ENCODE measurements around the gene CACNA2D3.

The CACNA2D3 gene

DNA sequence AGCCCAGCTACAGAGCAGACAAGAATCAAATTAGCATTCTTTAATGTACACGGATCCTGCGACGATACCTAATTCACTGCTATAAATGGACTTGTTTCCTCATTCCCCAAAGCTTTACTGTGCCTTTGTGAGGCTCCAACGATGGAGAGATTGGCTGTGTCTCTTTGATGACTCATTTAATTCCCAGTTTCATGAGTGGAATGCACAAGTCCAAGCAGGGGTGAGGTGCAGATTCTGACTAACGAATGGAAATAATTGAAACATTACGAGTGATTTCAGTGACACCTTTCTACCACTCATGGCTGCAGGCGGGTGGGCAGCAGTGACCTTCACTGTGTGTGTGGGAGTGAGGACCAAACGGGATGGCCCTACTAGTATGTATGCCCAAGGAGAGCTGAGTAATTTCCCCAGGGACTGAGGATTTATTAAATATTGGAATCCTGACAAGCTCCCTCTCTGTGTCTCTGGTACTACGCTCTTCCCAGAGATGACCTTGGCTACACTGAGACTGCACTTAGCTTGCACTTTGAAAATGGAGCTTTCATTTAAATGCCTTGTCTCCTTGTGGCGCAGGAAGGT, 156.7 kb downstream of the CACNA2D3 start:
- DNase-seq = no peak

DNA sequence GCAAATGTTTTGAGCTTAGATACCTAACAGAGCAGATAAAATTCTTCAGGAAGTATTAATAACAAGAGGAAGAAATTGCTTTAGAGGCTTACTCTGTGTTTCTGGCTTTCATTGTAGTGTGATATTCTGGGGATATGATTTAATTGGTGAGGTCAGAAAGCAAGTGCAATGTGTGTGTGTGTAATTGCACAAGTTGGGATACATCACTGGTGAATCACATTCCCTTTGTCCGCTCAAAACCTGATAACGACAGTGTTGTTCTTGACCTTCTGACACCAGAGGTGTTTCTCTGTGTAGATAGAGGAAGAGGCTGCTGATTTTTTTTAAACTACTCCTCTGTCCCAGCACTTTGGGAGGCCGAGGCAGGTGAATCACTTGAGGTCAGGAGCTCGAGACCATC, 161.1 kb downstream of the CACNA2D3 start:
- DNase-seq = no peak

DNA sequence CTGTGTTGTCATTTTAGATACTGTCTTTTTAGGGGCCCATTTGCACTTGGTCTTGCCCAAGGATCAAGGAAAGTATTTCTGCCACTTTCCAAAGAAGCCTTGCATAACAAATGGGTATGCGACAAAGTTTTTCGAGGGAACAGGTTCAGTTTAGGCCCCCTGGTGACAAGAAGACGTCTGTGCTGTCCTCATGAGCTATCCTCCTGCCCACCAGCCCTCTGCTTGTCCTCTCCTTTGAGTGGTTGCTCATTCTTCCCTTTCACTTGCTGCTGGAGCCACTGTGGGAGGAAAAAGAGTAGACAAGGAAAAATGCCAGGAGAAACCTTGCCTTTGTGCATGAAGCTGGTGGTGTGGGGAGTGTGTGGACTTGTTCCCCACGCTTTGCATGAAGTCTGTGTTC, 171.9 kb downstream of the CACNA2D3 start:
- DNase-seq = no peak

DNA sequence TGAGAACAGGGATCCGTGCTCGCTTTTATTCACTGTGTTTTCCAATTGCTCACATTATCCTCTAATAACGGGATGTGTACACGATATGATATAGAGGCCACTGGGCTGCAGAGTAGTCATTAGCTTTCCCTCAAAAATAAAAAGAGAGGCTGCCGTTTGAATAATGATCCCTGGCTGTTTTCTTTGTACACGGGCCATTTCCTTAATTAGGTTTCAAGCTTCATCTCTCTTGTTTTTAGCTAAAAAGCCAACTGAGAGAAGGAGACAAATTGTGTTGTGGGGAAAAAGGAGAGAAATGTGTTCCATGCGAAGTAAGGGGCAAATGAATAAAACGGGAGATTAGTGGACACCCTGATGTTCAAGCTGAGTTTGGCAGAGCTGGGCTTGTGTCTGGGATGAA, 174.2 kb downstream of the CACNA2D3 start:
- DNase-seq = no peak

DNA sequence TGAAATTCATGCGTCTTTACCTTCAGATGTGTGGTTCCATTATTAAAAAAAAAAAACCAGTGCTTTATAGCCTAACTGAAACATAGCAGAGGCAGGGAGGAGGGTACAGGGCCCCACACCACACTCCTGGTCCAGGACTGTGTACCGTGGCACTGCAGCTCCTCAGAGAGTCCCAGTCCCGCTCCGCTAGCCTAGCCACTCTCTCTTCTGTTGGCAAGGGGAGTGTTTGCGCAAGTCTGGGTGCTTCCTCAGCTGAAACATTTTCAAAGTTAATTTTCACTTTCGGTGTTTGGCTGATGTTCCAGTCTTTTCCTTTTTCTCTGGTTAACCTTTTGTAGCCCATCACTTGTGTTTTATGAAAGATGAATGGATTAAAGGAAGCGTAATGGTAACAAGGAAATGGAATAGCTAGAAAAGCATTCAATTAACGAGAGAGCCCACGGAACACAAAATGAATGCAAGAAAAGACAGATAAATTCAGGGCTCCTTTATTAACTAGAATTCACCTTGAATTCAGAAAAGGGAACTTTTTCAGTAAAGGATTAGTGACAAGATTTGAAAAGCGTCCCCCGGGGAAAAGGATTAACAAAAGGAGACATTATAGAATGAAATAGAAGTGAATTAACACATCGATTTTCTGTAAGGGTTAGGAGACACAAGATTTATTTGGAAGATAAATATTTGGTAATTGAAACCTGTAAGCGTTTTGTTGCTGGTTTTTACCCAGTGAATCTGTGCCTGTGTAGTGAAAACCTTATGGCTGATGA, 177.0 kb downstream of the CACNA2D3 start:
- DNase-seq = no peak

DNA sequence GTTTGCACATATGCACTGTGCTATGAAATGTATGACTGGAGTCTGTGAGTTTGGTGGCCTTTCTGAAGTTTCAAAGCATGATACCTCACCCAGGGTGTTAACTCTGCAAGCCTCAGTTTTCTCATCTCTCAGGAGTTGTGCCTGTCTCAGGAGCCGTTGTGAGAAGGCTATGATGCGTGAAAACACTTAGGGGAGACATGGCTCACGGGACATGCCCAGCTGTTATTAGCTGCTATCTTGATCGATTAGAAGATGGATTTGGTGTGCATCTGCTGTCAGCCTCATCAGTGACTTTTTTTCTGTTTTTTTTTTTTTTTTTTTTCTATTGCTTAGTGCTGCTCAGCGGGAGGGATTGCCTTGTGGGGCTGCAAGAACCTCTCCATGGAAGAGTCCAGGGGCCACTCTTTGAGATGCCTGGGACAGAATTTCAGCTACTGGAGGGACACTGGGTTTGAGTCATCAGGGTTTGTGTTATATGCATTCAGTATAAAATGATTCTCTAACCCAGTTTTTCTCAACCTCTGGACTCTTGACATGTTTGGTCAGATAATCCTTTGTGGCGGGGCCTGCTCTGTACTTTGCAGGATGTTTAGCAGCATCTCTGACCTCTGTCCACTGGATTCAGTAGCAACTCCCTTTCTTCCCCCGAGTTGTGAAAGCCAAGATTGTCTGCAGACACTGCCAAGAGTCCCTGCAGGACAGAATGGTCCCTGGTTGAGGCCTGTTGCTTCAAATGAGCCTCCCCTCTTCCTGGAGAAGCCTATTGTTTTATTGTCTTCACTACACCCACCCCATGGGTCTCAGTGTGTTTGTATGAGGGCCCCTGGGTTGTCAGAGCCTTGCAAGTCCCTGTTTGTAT, 181.4 kb downstream of the CACNA2D3 start:
- DNase-seq = no peak

DNA sequence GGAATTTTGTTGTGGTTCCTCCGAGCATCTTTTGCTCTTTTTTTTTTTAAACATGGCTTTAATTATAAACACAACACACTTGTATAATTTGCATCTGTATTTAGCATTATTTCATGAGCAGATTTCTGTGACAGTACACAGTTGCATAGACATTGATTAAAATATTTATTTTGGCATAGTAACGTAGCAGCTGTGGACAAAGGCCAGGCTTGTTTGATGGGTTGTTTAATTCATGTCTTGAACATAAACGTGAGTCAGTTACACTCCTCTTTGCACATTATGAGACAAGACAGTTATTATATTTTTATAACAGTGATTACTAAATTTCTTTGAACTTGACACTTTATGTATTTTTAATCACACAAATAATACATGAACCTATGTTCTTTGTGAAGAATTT, 182.5 kb downstream of the CACNA2D3 start:
- DNase-seq = no peak

DNA sequence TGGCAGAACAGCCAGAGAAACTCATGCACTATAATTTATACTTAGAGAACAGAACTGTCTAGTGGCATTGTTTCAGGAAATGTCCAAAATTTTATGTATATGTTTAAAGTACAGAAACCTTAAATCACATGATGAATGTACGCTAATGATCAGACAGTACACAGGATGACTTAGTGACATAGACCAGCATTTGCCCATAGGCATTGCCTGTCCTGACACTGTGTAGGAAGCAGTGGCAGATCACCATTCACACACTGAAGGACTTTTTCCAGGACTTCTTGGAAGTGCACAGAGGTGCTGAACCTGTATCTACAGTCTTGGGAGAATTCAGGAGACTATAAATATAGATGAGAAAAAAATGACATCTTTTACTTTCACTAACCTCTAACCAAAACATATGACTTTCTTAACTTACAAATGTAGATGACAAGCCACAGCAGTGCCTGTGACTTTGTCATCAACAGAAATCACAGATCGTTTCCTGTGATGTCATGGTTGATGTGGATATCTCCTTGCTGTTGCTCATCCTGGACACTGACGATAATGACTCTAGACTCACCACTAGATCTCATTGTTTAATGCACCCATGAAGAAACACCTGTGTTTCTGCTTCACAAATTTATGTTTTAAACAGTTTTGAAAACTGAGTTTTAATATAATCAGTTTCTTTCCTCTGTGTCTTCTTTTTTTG, 183.2 kb downstream of the CACNA2D3 start:
- no peak for DNase-seq

DNA sequence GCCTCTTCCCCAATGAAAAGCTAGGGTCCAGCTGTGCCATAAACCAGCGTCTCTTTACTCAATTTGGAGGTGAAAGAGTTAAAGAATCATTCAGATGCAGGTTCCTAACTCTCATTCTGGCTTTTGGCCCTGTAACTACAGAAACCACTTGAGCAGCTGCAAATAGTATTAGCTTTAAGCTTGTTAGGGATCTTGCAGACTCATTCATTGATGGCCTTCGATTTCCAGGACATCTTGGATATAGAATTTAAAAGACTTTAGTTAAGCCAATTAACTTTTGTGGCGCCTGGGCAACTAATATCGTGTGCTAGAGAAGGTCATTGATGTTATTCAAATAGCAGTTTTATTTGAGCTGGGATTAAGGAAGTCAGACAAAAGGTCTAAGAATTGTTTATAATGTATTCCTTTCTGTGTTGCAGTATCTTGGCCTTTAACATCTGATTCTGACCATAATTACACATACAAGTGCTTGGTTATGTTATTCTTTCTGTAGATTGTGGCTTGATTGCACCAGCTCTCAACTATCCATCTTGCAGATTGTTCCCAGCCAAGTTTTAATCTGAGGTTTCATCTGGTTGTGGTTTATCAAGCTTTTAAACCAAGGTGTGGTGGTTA, 185.3 kb downstream of the CACNA2D3 start:
- DNase-seq = no peak

DNA sequence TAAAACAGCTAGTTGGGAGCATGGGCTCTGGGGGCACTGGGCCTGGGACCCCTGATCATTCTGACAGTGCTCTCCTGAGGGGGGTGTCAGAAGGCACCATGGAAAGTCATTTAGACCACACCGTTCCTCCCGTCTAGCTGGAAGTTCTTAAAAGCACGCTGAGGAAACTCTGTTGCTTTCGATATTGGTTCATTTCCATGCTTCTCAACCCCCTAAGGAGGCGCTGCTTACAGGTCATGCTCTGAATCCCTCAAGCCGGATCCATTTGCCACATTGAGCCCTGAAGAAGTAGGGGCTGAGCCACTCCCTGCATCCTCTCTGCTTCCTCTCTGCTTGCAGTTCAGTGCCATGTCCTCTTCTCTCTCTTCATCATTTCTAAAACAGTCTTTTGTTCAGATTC, 187.2 kb downstream of the CACNA2D3 start:
- no peak for DNase-seq

DNA sequence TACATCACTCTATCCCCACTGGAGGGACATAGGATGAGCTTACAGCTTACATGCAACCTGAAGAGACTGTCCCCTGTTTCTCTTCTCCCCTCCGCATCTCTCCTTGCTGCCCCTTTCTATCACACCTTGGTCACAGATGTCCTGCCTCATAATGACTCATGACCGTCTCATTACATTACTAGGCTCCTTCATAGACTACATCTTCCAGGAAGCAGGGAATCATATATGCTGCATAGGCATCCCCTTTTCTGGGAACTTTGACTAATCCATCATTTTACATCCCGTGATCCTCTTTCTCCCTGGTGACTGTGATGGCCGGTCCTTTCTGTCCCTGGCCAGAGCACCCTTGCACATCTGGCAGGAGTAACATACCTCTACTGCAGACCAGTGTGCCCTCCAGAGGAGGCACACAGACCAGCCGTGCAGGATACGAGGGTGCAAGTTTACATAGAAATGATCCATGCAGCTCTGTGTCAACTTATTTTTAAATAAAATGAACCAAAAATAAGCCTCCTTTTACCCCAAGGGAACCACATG, 188.9 kb downstream of the CACNA2D3 start:
- no peak for DNase-seq

DNA sequence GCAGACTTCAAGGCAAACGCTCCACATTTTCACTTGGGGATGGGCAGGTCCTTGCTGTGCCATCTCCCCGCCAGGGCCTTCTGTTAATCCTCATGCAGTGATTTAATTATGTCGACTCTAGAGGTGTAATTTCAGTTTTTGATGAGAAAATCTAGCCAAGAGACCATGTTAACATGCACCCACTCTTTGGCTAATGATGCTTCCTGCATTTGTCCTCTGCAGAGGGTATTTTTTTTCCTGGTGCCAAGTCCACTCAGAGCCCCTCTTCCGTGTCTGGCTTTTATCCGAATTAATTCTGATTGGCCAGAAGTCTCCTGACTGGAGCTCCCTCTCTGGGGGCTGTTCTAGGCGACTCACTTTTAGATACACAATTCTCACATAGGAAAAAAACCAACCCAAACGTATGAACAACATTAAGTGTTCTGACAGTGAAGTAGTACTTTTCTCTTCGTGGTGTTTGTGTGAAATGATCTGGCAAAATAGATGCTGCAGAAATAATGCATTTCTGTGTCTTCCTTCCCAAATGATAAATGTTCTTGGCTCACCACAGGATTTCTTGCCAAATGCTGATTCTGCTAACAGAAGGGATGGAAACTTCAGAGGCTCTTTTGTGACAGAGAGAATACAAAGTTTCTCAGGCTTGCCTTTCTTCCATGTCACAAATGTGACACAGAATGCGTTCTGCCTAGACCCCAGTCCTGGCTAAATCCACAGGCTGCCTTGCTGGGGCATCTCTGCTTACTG, 190.0 kb downstream of the CACNA2D3 start:
- no peak for DNase-seq

DNA sequence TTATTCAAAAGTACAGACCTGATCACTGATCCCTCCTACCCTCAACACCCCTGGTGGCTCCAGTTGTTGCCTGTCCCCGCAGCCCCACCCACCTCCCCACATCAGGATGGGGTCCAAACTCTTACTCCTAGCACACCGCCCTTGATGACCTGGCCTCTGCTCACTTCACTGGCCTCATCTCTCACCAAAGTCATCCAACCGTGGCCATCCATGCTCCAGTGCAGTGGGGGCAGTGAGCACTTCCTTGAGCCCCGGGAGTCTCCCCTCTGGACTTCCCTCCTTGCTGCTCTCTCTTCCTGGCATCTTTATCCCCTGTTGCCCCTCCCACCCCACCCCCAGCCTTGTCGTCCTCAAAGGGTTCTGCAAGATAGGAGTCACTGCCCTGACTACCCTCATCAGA, 191.1 kb downstream of the CACNA2D3 start:
- DNase-seq = no peak

DNA sequence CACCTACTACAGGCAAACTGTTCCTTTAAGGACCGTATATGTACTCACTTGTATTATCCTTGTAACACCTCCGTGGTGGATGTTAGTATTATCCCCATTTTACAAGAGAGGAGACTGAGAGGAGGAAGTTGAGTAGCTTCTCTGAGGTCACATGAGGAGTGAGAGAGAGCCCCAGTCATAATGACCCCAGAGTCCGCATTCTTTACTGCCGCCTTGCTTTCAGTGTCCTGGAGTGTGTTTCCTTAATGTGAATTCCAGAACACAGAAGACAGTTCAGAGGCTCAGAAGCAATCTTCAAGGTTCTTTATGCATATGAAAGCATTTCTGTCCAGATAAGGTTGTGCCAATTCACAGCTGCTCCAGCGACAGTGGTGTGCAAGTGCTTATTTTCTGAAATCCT, 199.2 kb downstream of the CACNA2D3 start:
- DNase-seq = no peak

DNA sequence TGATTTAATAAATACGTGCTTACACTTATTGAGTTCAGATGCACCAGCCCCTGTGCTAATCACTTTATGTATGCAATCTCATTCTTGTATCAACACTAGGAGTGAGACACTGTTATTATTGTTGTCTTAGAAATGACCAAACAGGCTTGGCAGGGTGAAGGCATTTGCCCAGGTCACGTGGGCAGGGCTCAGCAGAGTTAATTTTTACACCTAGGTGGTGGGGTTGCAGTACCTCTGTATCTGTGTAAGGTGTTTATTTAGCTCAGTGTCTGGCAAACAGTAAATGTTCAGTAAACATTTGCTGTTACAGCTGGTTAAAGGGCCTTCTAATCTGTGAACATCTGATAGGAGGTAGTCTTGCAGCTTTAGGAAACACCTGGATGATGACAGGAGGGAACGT, 200.0 kb downstream of the CACNA2D3 start:
- no peak for DNase-seq

DNA sequence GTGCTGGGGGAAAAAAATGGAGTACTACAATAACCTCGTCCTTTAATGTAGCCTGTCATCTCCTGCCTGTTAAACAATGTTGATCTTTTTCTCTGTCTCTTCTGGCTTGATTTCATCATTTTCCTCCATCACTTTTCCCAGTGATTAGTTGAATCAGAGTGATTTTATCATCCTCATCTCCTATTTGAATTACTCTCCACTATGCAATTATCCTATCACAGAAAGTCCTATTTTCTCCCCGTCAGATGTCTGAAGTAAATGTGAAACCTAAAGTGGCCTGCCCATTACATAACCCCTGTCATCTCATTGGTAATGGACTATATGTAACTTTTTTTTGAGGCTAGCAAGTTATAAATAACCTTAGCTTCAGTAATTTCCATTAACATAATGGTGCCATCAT, 201.8 kb downstream of the CACNA2D3 start:
- no peak for DNase-seq

DNA sequence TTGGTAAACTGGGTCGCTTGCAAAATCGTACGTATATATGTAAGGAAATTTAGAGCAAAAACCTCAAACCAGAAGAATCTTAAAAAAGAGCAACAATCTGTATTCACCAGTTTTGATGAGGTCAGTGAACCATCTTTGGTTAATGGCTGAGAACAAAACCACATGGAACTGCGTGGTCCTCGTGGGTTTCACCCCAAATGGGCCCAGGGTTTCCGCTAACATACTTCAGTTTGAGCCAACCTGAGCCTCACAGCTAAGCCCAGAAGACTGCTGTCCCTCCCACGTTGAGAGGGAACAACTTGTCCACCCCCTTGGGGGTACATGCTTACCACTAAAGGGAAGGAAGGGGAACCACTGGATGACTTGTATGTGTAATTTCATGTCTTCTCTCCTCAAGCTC, 204.6 kb downstream of the CACNA2D3 start:
- DNase-seq = no peak

DNA sequence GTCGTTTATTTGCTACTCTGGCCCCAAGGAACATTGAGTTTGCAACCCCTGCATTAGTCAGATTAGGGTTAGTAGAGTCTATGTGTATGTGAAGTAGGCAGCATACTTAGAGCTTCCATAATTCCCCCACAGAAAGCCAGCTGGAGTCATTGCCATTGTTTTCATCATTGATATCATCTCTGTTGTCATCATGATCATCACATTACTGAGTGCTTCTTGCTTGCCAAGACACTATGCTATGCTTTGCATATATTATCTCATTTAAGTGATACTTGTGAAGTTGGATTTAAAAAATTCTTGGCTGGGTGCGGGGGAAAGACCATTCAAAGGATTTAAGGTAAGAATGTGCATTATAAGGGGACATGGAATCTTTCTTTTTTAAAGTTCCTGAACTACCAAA, 209.0 kb downstream of the CACNA2D3 start:
- no peak for DNase-seq

DNA sequence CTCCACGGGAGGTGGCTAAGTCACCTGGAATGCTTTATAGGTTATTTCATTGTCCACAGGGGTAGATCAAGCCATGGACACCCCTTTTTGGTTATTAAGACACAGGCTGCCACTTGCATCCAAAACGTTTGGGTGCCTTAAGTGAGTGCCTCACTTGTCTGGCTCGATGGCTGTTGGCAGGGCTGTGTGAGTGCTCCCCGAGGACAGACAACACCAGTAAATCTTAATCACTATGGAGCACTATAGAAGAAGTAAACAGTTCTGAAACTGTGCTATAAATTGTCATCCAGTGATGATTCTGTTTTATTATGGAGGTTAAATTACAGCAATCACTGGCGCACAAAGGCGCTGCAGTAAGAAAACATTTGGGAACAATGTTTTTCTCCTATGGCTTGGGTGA, 215.5 kb downstream of the CACNA2D3 start:
- no peak for DNase-seq

DNA sequence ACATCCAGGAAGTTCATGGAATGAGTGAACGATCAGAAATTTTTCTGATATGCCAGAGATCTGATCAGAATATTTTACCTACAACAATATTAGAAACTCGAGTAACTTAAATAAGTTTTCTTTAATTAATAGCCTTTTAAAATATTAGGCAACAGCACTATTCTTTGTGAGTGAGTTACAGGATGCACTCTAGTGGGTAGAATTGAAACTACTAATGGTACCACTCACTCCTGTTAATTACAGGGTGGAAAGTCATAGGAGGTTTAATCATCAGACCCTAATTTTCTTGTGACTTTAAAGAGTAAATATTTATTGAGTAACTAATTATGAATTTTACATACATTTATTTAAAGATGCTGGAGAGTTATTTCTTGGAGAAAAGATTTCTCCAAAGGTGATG, 217.3 kb downstream of the CACNA2D3 start:
- DNase-seq = no peak

DNA sequence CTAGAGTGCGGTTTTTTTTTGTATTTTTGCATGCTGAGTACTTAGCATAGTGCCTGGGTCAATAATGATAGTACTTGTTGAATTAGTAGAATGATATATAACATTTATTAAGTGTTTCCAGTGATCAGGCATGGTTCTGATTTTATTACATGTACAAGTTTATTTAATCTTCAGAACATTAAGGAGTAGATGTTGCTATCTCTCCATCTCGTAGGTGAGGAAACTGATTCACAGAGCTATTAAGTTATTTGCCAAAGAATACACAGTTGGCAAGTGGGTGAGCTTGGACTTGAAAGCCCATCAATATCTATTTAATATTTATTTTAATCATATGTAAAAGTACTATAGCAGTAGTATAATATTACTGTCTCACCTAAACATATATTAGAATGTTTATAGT, 219.5 kb downstream of the CACNA2D3 start:
- no peak for DNase-seq

DNA sequence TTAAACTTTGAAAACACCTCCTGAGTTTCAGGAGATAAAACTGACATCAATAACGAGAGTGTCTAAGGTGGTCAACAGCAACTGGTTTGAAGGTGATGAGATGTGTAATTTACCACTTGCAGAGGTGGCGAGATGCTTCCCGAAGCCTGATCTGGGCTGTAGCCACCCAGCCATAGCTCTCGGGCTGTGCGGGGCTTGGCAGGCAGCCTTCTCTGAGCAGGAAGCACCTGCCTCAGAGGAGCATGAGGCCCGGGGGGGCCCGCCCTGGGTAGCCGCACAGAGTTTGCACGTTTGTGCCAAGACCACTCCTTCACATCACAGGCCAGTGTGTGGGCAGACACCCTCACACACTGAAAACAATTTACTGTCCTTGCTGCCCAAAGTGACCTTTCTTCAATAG, 220.3 kb downstream of the CACNA2D3 start:
- no peak for DNase-seq

Measured in effector CD8-positive, alpha-beta T cell (primary cell).